Tibial nerve (tissue), 4 donors: ENCODE measurements around the gene VWA2. TPM values are rescaled to one million over a fixed set of nuclear protein-coding genes. Genes with fewer than 3 reads are reported as not detected.
A peak's percentile ranks its signal among the peaks of the same experiment; 100 is the strongest.

Experiments used
- DNase-seq, 2 donors: peaks; one replicate each; pipeline ENCODE4 v3.0.0-alpha.2; 2019; ENCODE audit warnings: low spot score in 2 of 2
- H3K27ac ChIP-seq, 4 donors: fragments of 200-600 bp; sonication (generic) in 3 of 4; one replicate each; pipeline ENCODE4 v1.5.1; 2017 to 2019; ENCODE audit warnings: mild to moderate bottlenecking in 1 of 4
- H3K27me3 ChIP-seq, 2 donors: fragments of 200-600 bp; sonication (generic) in 1 of 2; one replicate each; pipeline versions ENCODE4 v1.5.1 to v1.6.0; 2017 to 2019
- H3K36me3 ChIP-seq, 3 donors: fragments of 200-600 bp; sonication (generic); one replicate each; pipeline ENCODE4 v1.5.1; 2018 to 2019
- H3K4me1 ChIP-seq, 4 donors: fragments of 200-600 bp; sonication (generic) in 3 of 4; one replicate each; pipeline ENCODE4 v1.5.1; 2017 to 2019
- H3K4me3 ChIP-seq, 4 donors: fragments of 200-600 bp; sonication (generic) in 3 of 4; one replicate each; pipeline ENCODE4 v1.5.1; 2017 to 2019; ENCODE audit warnings: mild to moderate bottlenecking in 1 of 4, moderate library complexity in 1 of 4
- H3K9me3 ChIP-seq, 4 donors: fragments of 200-600 bp; sonication (generic) in 3 of 4; one replicate each; pipeline ENCODE4 v1.5.1; 2017 to 2019
- CTCF ChIP-seq, 5 experiments: fragments of 200-600 bp in 3 of 5; fragments of 450-650 bp in 2 of 5; sonication (generic) in 3 of 5; IDR thresholded peaks; one replicate each; pipeline ENCODE4 v1.5.1; 2016 to 2019; ENCODE audit warnings: antibody characterized with exemption in 5 of 5, mild to moderate bottlenecking in 3 of 5, moderate library complexity in 2 of 5
- EP300 ChIP-seq, 2 donors: sonication (generic); formaldehyde crosslinking; IDR thresholded peaks; one replicate each; pipeline ENCODE4 v1.6.1; 2017; ENCODE audit warnings: antibody characterized with exemption in 2 of 2, mild to moderate bottlenecking in 1 of 2
- POLR2A ChIP-seq, 2 donors: fragments of 450-650 bp; IDR thresholded peaks; one replicate each; pipeline ENCODE4 v1.6.1; 2017; ENCODE audit warnings: antibody characterized with exemption in 2 of 2, mild to moderate bottlenecking in 2 of 2, moderate library complexity in 2 of 2
- WGBS, 2 donors: methylation state at CpG; one replicate each; pipeline ENCODE4 v1.1.5; 2018; 5-methylcytosine and 5-hydroxymethylcytosine counted together
- total RNA-seq, 4 donors: library from RNA; depleted of rRNA; stranded (reverse); fragments of >200 nt; gene quantifications; one replicate each; pipeline ENCODE4 v1.1.0, GENCODE V29; 2016

The VWA2 gene
- total RNA-seq, 4 donors from 2014 or later: 0.22 to 1.6 (median 1.0) TPM

DNA sequence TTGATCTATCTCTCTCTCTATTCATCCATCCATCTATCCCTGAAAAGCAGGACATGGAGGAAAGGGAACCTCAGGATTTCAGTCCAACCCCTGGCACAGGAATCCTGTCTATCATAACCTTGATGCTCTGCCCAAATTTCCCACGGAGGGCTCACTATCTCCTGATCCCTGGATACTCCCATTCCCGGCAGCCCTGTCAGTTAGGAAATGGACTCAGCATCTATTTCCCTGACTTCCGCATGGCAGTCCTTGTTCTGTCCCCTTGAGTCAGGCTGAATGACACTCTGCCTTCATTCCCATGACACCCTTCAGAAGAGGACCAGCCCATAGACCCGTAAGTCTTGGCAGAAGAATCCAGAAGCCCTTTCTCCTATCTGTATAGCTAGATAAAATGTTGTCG is 77.7 kb downstream of the VWA2 start:
- WGBS, 2 donors: 72 to 73% methylated on average over 5 of the region's 5 CpGs
- H3K27ac ChIP-seq: no peak overlapping the region
- H3K9me3 ChIP-seq: no peaks in the 10 kb centered on the region
- no peak overlapping the region for H3K4me3 ChIP-seq
- DNase-seq: no peak
- no peak for TF ChIP-seq POLR2A (IDR thresholded peaks at IDR 0.05)
- no peak for TF ChIP-seq CTCF (IDR thresholded peaks at IDR 0.05)
- no peak for TF ChIP-seq EP300 (IDR thresholded peaks at IDR 0.05)
- H3K4me1 ChIP-seq: peaks cover 0 to 21% (median 0%) of the 10 kb centered on the region in 4 donors
- peaks cover 0 to 68% (median 0%) of the 10 kb centered on the region in 3 donors for H3K36me3 ChIP-seq
- no peaks in the 10 kb centered on the region for H3K27me3 ChIP-seq

GRCh38 chr10:114319406-114320248 is 80.6 kb downstream of the VWA2 start:
- TF ChIP-seq CTCF (IDR thresholded peaks at IDR 0.05): no peak
- no peak for TF ChIP-seq EP300 (IDR thresholded peaks at IDR 0.05)
- no peak for TF ChIP-seq POLR2A (IDR thresholded peaks at IDR 0.05)
- peaks cover 0 to 32% (median under 1%) of the 10 kb centered on the region in 4 donors for H3K4me1 ChIP-seq
- no peak overlapping the region for H3K4me3 ChIP-seq
- DNase-seq: no peak
- H3K36me3 ChIP-seq: peaks cover 0 to 63% (median 0%) of the 10 kb centered on the region in 3 donors
- no peaks in the 10 kb centered on the region for H3K27me3 ChIP-seq
- 85 to 95% methylated on average over 18 of the region's 18 CpGs for WGBS, 2 donors
- H3K9me3 ChIP-seq: no peaks in the 10 kb centered on the region
- H3K27ac ChIP-seq: peak overlapping the region in 1 of 4 donors; percentile 53

GRCh38 chr10:114320249-114321116 is 81.4 kb downstream of the VWA2 start:
- TF ChIP-seq CTCF (IDR thresholded peaks at IDR 0.05) (no peak), EP300 (IDR thresholded peaks at IDR 0.05) (no peak), POLR2A (IDR thresholded peaks at IDR 0.05) (no peak)
- Histone ChIP-seq H3K4me3 (no peak overlapping the region), H3K4me1 (peaks cover 0 to 41% (median 2%) of the 10 kb centered on the region in 4 donors), H3K36me3 (peaks cover 0 to 62% (median 0%) of the 10 kb centered on the region in 3 donors), H3K9me3 (no peaks in the 10 kb centered on the region), H3K27me3 (no peaks in the 10 kb centered on the region), H3K27ac (peak overlapping the region in 1 of 4 donors; percentile 53)
- no peak for DNase-seq
- WGBS, 2 donors: 67 to 74% methylated on average over 22 to 23 of the region's 23 CpGs

GRCh38 chr10:114322344-114322743 is 83.3 kb downstream of the VWA2 start:
- peaks cover 0 to 51% (median 2%) of the 10 kb centered on the region in 4 donors for H3K4me1 ChIP-seq
- no peak for DNase-seq
- no peak overlapping the region for H3K27ac ChIP-seq
- H3K36me3 ChIP-seq: peaks cover 0 to 62% (median 0%) of the 10 kb centered on the region in 3 donors
- 81 to 82% methylated on average over 5 of the region's 5 CpGs for WGBS, 2 donors
- no peak for TF ChIP-seq POLR2A (IDR thresholded peaks at IDR 0.05)
- TF ChIP-seq CTCF (IDR thresholded peaks at IDR 0.05): no peak
- no peak for TF ChIP-seq EP300 (IDR thresholded peaks at IDR 0.05)
- no peaks in the 10 kb centered on the region for H3K27me3 ChIP-seq
- no peak overlapping the region for H3K4me3 ChIP-seq
- no peaks in the 10 kb centered on the region for H3K9me3 ChIP-seq
